HEK293T (cell line): Measurements from ENCODE around the gene UBQLN1.

ENCODE experiments used
- BHLHE40 ChIP-seq: fragments of 450-650 bp; IDR thresholded peaks from 2 replicates; pipeline ENCODE4 v1.6.1; 2016; ENCODE audit warnings: mild to moderate bottlenecking, moderate library complexity, borderline replicate concordance
- CTBP1 ChIP-seq: fragments of 450-650 bp; IDR thresholded peaks from 2 replicates; pipeline ENCODE4 v1.6.1; 2016; ENCODE audit warnings: borderline replicate concordance
- ELF4 ChIP-seq: fragments of 450-650 bp; IDR thresholded peaks from 2 replicates; pipeline ENCODE4 v1.6.1; 2017; ENCODE audit warnings: antibody characterized with exemption
- FOXA1 ChIP-seq: fragments of 450-650 bp; IDR thresholded peaks from 2 replicates; pipeline ENCODE4 v1.6.1; 2016; ENCODE audit warnings: mild to moderate bottlenecking
- FOXK2 ChIP-seq: fragments of 450-650 bp; IDR thresholded peaks from 2 replicates; pipeline ENCODE4 v1.6.1; 2016; ENCODE audit warnings: mild to moderate bottlenecking
- FOXM1 ChIP-seq: fragments of 450-650 bp; IDR thresholded peaks from 2 replicates; pipeline ENCODE4 v1.6.1; 2017; ENCODE audit warnings: mild to moderate bottlenecking, borderline replicate concordance
- SP1 ChIP-seq: fragments of 450-650 bp; IDR thresholded peaks from 2 replicates; pipeline ENCODE4 v1.6.1; 2017
- SUZ12 ChIP-seq: fragments of 450-650 bp; IDR thresholded peaks from 2 replicates; pipeline ENCODE4 v1.6.1; 2016; ENCODE audit warnings: mild to moderate bottlenecking
- TARDBP ChIP-seq: fragments of 450-650 bp; IDR thresholded peaks from 2 replicates; pipeline ENCODE4 v1.6.1; 2016
- ZNF384 ChIP-seq: fragments of 450-650 bp; IDR thresholded peaks from 2 replicates; pipeline ENCODE4 v1.6.1; 2016
- TF ChIP-seq, protein P1 (sequence below): fragments of 450-650 bp; IDR thresholded peaks from 2 replicates; pipeline ENCODE4 v1.6.1; 2016

DNA sequence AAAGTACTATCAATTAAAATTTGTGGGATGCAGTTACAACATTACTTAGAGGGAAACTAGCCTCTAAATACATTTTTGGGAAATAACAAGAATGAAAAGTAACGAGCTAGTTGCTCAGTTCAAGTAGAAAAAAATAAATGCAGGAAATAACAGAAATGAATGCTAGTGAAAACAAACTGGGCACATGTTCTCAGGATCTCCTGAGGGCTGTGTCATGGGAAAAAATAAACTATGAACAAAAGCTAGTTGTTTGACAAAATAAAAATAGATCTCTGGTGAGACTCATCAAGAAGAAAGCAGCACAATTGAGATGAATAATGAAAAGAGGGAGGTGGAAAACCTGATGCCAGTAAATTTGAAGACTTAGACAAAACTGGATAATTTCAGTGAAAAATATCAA lies 68.5 kb downstream of the UBQLN1 start:
- TF ChIP-seq TARDBP (no peak), SP1 (no peak), FOXM1 (no peak), BHLHE40 (no peak), ZNF384 (no peak), FOXA1 (no peak), CTBP1 (no peak), SUZ12 (no peak), FOXK2 (no peak), ELF4 (no peak)
- TF ChIP-seq, protein P1, sequence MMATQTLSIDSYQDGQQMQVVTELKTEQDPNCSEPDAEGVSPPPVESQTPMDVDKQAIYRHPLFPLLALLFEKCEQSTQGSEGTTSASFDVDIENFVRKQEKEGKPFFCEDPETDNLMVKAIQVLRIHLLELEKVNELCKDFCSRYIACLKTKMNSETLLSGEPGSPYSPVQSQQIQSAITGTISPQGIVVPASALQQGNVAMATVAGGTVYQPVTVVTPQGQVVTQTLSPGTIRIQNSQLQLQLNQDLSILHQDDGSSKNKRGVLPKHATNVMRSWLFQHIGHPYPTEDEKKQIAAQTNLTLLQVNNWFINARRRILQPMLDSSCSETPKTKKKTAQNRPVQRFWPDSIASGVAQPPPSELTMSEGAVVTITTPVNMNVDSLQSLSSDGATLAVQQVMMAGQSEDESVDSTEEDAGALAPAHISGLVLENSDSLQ: no peak
